GM18951 (cell line): ENCODE measurements around the gene RAD51D.

ENCODE experiments used
- POLR2A ChIP-seq: IDR thresholded peaks from 4 replicates; pipeline ENCODE4 v1.6.1; 2011; ENCODE audit warnings: mild to moderate bottlenecking; ENCODE audit not compliant: insufficient read length, insufficient read depth; ENCODE audit errors: extremely low read depth
- in situ Hi-C: fragments of 300-500 bp; cut with MboI; formaldehyde crosslinking; loops from one replicate; pipeline ENCODE4 v1.12.0; 2022; ENCODE audit warnings: low sequenced_read_pairs, mixed read lengths, inconsistent platforms; ENCODE audit not compliant: unreplicated experiment

Gene RAD51D

DNA sequence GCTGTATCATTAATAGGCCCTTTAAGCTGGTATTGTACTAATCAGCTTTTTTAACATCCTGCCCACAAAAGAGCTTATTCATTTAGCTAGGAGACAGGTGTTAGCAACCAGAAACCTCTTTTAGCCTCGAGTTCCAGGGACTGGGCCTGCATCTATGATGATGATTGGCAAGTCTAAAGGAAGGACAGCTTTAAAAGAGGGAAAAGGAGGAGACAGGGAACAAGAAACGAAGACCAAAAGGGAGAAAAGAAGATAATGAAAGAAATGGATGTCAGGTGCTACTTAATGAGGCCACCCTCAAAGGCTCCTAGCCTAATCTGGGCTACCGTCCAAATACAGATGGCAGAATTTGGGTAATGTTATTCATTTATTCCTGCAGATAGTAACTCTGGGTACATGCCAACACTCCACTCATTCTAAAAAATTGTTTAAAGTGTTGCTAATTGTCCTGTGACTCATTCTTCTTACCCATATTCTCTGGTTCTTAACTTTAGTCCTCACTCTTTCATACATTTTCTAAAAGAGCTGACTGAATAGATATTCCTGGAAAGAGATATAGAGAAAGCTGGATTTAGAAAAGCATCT is 37.5 kb downstream of the RAD51D start:
- in situ Hi-C loops = no loop called here
- no peak for TF ChIP-seq POLR2A

DNA sequence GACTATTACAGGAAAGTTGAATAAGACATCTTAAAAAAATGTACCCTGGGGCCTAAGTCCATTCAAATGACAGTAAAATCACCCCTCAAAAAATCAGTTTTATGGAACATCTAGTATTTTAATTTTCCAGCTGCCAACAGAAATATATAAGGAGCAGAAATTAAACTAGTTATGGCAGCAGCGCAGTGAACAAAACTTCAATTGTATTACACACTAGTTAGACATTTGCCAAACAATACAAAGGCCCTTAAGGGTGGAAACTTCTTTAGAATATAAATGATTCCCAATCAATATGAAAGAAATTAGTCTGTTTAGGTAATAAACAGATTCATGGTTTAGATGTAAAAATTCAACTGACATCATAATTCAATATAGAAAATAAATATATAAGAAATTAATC is 38.0 kb downstream of the RAD51D start:
- no peak for TF ChIP-seq POLR2A
- in situ Hi-C loops = no loop called here

DNA sequence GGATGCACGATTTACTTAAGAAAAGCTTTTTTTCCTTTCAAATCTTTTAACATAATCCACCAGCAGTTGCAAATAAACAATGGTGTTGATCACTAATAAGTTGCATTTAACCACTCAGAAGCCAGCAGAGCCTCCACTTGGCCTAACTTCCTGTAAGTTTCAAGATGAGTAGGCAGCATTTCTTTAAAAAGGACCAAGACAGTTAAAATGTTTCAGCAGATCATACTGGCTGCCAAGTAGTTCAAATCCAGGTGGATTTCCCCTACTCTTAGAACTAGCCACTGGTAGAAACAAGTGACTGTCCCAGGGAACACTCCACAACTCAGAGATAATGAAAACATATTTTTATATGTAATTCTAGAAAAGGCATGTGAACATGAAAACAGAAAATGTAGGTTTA is 39.1 kb downstream of the RAD51D start:
- in situ Hi-C loops = no loop called here
- TF ChIP-seq POLR2A = no peak

DNA sequence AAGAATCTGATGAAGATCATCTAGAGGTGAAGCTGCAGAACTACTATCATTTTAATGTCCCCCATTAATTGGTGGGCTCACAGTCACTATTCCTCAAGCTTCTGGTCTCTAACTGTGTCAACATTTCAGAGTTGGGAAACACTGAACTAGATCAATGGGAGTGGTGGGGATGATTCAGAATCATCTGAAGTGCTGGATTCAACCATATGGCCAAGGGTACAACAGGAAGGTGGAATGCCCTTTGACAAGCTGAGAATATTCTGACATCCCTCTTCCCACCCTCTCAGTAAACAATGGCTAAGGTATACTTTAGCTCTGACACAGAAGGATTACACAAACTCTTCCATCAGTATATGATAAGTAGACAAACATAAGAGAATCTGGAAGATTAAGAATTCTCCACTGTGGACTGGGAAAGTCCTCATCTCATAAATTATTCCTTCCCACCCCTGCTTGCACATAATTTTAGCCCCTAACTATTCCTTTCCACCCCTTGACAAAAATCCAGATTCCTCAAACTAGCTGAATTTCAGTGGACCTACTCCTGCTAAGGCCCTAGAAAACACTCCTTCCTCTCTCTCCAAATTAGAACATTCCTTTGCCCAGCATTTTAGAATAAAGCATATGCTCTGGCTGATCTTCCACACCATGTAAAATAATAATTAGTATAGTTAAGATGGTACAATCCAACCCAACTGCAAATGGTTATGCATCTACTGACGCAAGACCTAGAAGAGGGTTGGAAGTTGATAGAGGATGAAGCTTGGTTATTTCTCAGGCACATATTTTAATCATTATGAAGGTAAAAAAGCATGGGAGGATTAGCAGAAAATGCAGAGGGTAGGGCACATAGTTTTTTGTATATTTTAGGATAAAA is 39.9 kb downstream of the RAD51D start:
- in situ Hi-C loops = no loop called here
- TF ChIP-seq POLR2A = no peak

DNA sequence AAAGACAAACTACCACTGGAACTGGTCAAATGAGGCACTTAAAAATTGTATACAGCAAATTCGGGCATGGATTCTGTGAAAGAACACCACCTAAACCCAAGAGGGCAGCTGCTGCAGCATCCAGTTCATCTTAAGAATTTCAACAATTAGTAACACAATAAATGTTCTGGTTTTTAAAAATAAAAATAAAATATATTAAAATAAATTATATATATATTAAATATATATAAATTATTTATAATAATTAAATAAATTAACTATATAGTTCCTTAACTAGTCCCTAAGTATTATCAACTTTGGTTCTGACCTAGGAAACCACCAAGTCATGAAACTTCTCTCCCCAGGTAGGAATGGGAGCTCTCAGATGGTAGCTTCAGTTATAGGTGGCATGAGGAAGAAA is 42.8 kb downstream of the RAD51D start:
- TF ChIP-seq POLR2A = no peak
- in situ Hi-C loops = no loop called here

DNA sequence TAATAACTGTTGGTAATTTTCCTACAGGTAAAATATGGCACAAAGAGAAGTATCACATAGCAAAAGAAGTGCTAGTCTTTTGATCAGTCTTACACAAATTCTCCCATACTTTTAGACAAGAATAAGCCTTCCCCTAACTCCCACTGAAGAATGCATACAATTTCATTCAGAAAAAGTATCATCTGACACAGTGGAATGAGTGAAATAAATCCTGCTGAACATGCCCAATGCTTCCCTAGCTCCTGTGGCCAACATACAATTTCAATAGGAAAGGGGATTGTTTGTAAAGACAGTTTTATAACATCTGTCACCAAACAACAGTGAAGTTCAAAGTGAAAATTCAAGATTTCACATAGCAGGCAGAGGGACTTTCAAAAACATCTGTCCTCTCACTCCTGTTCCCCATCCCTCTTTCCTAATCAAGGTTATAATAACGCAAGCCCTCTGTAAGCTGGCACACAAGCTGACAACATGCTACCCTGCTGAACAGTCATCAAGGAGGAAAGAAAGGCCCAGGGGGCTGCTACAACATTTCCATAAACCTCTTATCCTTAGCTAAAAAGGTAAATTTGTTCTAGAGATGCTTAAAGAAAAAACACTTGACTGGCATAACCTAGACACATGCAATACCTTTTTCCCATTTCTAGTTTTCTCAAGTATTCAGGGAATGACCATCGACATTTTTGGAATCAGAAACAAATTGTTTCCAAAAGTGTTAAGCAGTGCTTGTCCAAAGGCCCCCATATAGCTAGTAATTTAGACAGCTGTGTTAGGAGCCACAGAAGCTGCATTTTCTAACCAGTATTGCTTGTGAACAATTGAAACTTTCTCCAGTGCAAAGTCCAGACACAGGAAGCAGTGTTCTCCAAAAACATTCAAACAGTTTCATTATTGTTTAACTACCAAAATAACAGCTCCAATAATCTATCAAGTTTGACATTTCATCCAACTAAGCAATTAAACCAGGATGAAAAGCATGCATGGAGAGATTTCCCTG is 44.7 kb downstream of the RAD51D start:
- in situ Hi-C loops = no loop called here
- TF ChIP-seq POLR2A = no peak

DNA sequence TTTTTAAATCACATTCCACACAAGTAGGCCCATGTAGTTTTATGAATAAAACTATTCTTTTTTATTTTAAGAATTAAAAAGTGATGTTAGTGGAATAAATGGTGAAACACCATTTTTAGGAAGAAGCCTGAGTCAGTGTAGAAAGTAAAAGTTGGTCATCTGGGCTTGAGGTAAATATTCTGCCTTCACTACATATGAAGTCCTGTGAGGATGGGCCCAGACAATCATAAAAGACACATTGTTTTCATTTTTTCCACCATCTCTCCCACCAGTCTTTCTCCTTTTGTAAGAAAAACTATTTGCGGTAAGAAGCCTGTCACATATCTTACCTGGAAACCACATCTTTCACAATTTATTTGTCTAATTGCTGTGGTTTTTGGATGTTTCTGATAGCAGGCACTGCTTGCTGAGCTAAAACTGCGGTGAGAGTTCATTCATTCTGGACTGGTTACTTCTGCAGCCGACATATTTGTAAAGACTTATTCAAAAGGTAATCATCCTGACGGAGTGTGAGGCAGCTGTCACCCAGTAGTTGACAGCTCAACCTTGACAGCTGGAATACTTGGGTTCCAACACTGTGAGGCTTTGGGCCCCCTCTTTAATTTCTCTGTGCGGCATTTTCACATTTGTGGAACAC is 45.6 kb downstream of the RAD51D start:
- in situ Hi-C loops = no loop called here
- no peak for TF ChIP-seq POLR2A

DNA sequence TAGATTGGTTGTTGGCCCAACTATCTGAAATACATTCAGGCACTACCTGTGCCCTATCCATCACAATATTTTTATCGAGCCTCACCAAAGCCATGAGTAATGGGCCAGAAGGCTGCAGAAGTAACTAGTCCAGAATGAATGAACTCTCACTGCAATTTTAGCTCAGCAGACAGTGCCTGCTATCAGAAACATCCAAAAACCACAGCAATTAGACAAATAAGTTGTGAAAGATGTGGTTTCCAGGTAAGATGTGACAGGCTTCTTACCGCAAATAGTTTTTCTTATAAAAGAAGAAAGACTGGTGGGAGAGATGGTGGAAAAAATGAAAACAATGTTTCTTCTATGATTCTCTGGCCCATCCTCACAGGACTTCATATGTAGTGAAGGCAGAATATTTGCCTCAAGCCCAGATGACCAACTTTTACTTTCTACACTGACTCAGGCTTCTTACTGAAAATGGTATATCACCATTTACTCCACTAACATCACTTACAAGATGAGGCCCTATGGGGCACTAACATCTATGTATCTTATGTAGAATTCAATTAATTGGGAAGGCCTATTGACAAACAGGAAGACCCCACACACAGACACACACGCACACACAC is 46.4 kb downstream of the RAD51D start:
- in situ Hi-C loops = no loop called here
- no peak for TF ChIP-seq POLR2A

DNA sequence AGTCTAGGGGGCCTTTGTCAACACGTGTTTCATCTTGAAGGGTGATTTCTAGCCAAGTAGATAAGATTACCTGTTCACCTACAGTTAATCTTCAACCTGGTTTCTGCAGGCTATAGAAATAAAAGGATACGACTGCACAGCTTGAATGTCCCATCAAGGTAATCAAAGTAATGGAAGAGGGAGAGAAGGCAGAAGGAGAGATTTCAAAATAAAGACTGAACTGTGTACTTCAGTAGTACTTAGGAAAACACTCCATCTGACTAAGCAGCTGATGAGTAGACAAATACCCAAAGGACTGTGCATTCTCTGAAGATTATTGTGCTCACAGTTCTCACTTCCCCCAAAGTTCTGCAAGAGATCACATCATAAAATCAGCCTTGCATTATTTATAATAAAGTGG is 50.3 kb downstream of the RAD51D start:
- in situ Hi-C loops = no loop called here
- no peak for TF ChIP-seq POLR2A

DNA sequence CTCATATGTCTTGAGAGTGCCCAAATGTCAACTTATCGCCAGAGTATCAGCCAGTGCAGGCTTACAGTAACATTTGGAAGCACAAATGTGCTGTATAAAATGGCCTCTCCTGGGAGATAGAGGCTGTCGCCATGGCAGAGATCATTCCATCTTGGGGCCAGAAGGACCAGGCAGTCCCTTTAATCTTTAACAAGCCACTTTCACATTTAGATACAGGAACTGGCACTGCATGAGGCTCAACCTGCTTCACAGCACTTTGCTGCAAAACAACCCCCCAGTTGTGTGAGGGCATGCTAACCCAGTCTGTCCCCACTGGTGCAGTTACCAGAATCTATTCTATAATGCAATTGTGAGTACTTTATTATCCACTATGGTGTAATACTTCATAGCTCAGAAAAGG is 51.4 kb downstream of the RAD51D start:
- in situ Hi-C loops = no loop called here
- no peak for TF ChIP-seq POLR2A

DNA sequence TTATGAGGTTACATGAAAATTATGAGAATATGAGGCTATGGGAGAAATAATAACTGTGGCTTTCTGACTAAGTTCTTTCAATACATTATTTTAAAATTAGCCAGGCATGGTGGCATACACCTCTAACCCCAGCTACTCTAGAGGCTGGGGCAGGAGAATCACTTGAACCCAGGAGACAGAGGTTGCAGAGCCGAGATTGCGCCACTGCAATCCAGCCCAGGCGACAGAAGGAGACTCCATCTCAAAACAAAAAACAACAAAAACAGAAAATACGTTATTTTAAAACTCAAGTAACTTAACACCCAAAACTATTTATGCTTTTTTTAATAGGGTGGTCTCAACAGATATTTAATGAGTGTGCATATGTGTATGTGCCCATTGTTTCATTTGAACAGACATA is 53.8 kb downstream of the RAD51D start:
- no peak for TF ChIP-seq POLR2A
- in situ Hi-C loops = no loop called here

DNA sequence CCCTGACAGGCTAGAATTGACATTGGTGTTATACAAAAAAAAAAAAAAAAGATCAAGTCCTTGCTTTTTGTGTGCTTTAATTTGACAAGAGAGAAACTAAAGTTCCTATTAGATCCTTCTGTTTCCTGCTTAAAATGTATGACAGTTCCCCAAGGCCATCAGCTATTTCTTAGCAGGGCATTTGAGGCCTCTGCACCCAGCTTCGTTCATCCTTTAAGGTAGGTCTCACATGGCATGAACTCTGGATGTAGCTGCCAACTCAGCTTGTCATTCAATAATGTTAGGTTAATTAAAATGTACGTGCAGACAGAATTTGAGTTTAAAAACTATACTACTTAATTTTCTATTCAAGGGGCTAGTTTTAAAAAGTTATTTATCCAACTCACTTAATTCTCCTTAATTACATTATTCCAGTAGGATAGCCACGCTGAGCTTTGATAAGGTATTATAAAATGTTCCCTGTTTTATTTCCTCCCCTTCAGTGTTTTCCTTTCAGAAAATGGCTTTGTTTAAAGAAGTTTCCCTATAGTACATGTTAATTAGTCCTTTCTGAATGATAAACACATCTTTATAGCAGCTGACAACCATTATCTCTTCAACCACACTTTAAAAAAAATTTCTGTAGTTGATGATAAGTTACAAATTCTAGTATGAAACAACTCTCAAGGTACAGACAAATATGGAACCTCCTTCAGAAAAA is 55.0 kb downstream of the RAD51D start:
- no peak for TF ChIP-seq POLR2A
- in situ Hi-C loops = no loop called here
